ENCODE results near the gene SNX14. TPM values are rescaled to one million over a fixed set of nuclear protein-coding genes. Genes with fewer than 3 reads are reported as not detected.

The SNX14 gene
- total RNA-seq, 1 experiment from 2014 or later: 30.4 TPM

- H3K4me3 ChIP-seq (ENCODE audit: low read depth, low read length, poor library complexity, severe bottlenecking): no peak overlapping the region
- peaks cover 66% of the 10 kb centered on the region for H3K36me3 ChIP-seq (ENCODE audit: insufficient read depth, low read length, poor library complexity, severe bottlenecking)
- no peak overlapping the region for H3K27ac ChIP-seq (ENCODE audit: low read depth, low read length, poor library complexity, severe bottlenecking)
- TF ChIP-seq EZH2 (IDR thresholded peaks at IDR 0.05; ENCODE audit: borderline replicate concordance, low read depth, low read length, poor library complexity, severe bottlenecking) (no peak), CTCF (conservative IDR thresholded peaks at IDR 0.05; ENCODE audit: low read depth, low read length) (no peak)
- intact Hi-C loops (cut with micrococcal nuclease; ENCODE audit: unreplicated experiment): no loop called here
- ChIA-PET POLR2A (ENCODE audit: low non-redundant PET) (no interaction called here), CTCF (no interaction called here)
- DNase-seq (ENCODE audit: low spot score): no peak
- H3K9me3 ChIP-seq (ENCODE audit: low read depth, low read length, poor library complexity, severe bottlenecking): no peaks in the 10 kb centered on the region
- BruUV-seq (replicated peaks): no TSS peak
- no peaks in the 10 kb centered on the region for H3K4me1 ChIP-seq (ENCODE audit: insufficient read depth, low read length, poor library complexity, severe bottlenecking)
- no peaks in the 10 kb centered on the region for H3K27me3 ChIP-seq (replicated peaks; ENCODE audit: insufficient read depth, low read depth, low read length, poor library complexity)
Measured at GRCh38 chr6:85610182-85610895, 16.7 kb upstream of the SNX14 start.

GRCh38 chr6:85602100-85602499 lies 8.4 kb upstream of the SNX14 start:
- CTCF ChIA-PET: no interaction called here

DNA sequence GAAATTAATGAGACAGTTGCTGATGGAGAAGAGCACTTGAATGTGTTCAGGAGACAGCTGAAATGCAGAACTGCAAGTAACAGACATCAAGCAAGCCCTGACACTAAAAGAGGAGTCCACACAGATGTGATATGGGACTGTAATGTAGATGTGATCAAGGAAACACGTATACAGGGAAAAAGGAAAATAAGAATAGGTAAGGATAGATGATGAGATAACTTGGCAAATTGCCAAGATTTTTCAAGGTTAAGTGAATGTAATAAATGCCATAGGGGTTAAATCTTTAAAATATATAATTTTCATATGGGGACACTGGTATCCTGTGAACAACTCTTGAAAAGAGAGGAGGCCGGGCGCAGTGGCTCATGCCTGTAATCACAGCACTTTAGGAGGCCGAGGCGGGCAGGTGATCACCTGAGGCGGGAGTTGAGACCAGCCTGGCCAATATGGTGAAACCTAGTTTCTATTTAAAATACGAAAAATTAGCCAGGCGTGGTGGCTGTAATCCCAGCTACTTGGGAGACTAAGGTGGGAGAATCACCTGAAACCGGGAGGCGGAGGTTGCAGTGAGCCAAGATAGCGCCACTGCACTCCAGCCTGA lies 7.2 kb upstream of the SNX14 start:
- Histone ChIP-seq H3K27me3 (replicated peaks; ENCODE audit: insufficient read depth, low read depth, low read length, poor library complexity) (no peaks in the 10 kb centered on the region), H3K36me3 (ENCODE audit: insufficient read depth, low read length, poor library complexity, severe bottlenecking) (no peaks in the 10 kb centered on the region), H3K9me3 (ENCODE audit: low read depth, low read length, poor library complexity, severe bottlenecking) (no peaks in the 10 kb centered on the region), H3K4me3 (ENCODE audit: low read depth, low read length, poor library complexity, severe bottlenecking) (no peak overlapping the region), H3K4me1 (ENCODE audit: insufficient read depth, low read length, poor library complexity, severe bottlenecking) (no peaks in the 10 kb centered on the region), H3K27ac (ENCODE audit: low read depth, low read length, poor library complexity, severe bottlenecking) (no peak overlapping the region)
- ChIA-PET POLR2A (ENCODE audit: low non-redundant PET) (no interaction called here), CTCF (no interaction called here)
- TF ChIP-seq CTCF (conservative IDR thresholded peaks at IDR 0.05; ENCODE audit: low read depth, low read length): no peak
- no peak for TF ChIP-seq EZH2 (IDR thresholded peaks at IDR 0.05; ENCODE audit: borderline replicate concordance, low read depth, low read length, poor library complexity, severe bottlenecking)
- intact Hi-C loops (cut with micrococcal nuclease; ENCODE audit: unreplicated experiment): no loop called here
- no TSS peak for BruUV-seq (replicated peaks)
- no peak for DNase-seq (ENCODE audit: low spot score)

More at GRCh38 chr6:85602100-85602499, 8.4 kb upstream of the SNX14 start:
- no TSS peak for BruUV-seq (replicated peaks)
- DNase-seq (ENCODE audit: low spot score): no peak
- no peak overlapping the region for H3K27ac ChIP-seq (ENCODE audit: low read depth, low read length, poor library complexity, severe bottlenecking)
- H3K4me1 ChIP-seq (ENCODE audit: insufficient read depth, low read length, poor library complexity, severe bottlenecking): no peaks in the 10 kb centered on the region
- H3K36me3 ChIP-seq (ENCODE audit: insufficient read depth, low read length, poor library complexity, severe bottlenecking): no peaks in the 10 kb centered on the region
- intact Hi-C loops (cut with micrococcal nuclease; ENCODE audit: unreplicated experiment): no loop called here
- H3K4me3 ChIP-seq (ENCODE audit: low read depth, low read length, poor library complexity, severe bottlenecking): no peak overlapping the region
- TF ChIP-seq CTCF (conservative IDR thresholded peaks at IDR 0.05; ENCODE audit: low read depth, low read length): no peak
- POLR2A ChIA-PET (ENCODE audit: low non-redundant PET): no interaction called here
- H3K27me3 ChIP-seq (replicated peaks; ENCODE audit: insufficient read depth, low read depth, low read length, poor library complexity): no peaks in the 10 kb centered on the region
- no peaks in the 10 kb centered on the region for H3K9me3 ChIP-seq (ENCODE audit: low read depth, low read length, poor library complexity, severe bottlenecking)
